Muscle of arm (tissue), 12 donors: ENCODE measurements around the gene KIAA1549. TPM values are rescaled to one million over a fixed set of nuclear protein-coding genes. Genes with fewer than 3 reads are reported as not detected.

Source experiments
- DNase-seq: peaks from one replicate; pipeline ENCODE4 v3.0.0-alpha.2; 2013
- polyA plus RNA-seq, 12 donors: library from polyadenylated mRNA; unstranded; fragments of 120-200 nt; gene quantifications; one replicate each; pipeline ENCODE4 v1.2.1, GENCODE V29; 2013; ENCODE audit not compliant: insufficient read length in 12 of 12

The KIAA1549 gene
- polyA plus RNA-seq, 12 donors, result 8.1 to 13.0 (median 10.8) TPM; not detected in 1

GRCh38 chr7:138975343-138976104, 5.7 kb downstream of the KIAA1549 start:
- no peak for DNase-seq

GRCh38 chr7:138974675-138975292, 6.4 kb downstream of the KIAA1549 start:
- DNase-seq, result no peak

GRCh38 chr7:138974103-138974502, 7.1 kb downstream of the KIAA1549 start:
- no peak for DNase-seq

- DNase-seq, result no peak
Measured at GRCh38 chr7:138970952-138971351, 10.2 kb downstream of the KIAA1549 start.

- no peak for DNase-seq
Measured at GRCh38 chr7:138970446-138970845, 10.7 kb downstream of the KIAA1549 start.

GRCh38 chr7:138967159-138967558, 14.0 kb downstream of the KIAA1549 start:
- DNase-seq, result no peak

- no peak for DNase-seq
Measured at GRCh38 chr7:138964624-138965436, 16.4 kb downstream of the KIAA1549 start.

- no peak for DNase-seq
Measured at GRCh38 chr7:138963675-138964074, 17.5 kb downstream of the KIAA1549 start.

GRCh38 chr7:138962561-138963270, 18.5 kb downstream of the KIAA1549 start:
- DNase-seq, result no peak

GRCh38 chr7:138961159-138961558, 20.0 kb downstream of the KIAA1549 start:
- DNase-seq, result no peak

GRCh38 chr7:138958391-138958956, 22.7 kb downstream of the KIAA1549 start:
- DNase-seq, result no peak

GRCh38 chr7:138957753-138958390, 23.3 kb downstream of the KIAA1549 start:
- DNase-seq, result no peak

GRCh38 chr7:138957217-138957616, 24.0 kb downstream of the KIAA1549 start:
- DNase-seq, result no peak

- DNase-seq, result no peak
Measured at GRCh38 chr7:138954545-138955475, 26.4 kb downstream of the KIAA1549 start.

GRCh38 chr7:138952791-138953190, 28.4 kb downstream of the KIAA1549 start:
- DNase-seq, result no peak

- no peak for DNase-seq
Measured at GRCh38 chr7:138951953-138952352, 29.2 kb downstream of the KIAA1549 start.

GRCh38 chr7:138949421-138950088, 31.6 kb downstream of the KIAA1549 start:
- no peak for DNase-seq

GRCh38 chr7:138948403-138948802, 32.8 kb downstream of the KIAA1549 start:
- no peak for DNase-seq

GRCh38 chr7:138945821-138946220, 35.4 kb downstream of the KIAA1549 start:
- DNase-seq, result no peak
